Mesenchymal stem cell (in vitro differentiated cells and primary cell): ENCODE measurements around the gene BMI1.
"Not testable (repeated sequence)": the region's sequence is repeated elsewhere in the genome, so short reads cannot be mapped to it uniquely, and the experiment has no call there.

Source experiments
- DNase-seq: peaks from one replicate; pipeline ENCODE4 v3.0.0-alpha.2; 2013
- H2AFZ ChIP-seq: one replicate; pipeline ENCODE4 v1.6.1; 2013; ENCODE audit warnings: low read depth, mild to moderate bottlenecking, control low read depth, inconsistent platforms, low read length, moderate library complexity
- H2AK5ac ChIP-seq: 2 replicates; pipeline ENCODE4 v1.6.1; 2013; ENCODE audit warnings: low read length, moderate library complexity, mild to moderate bottlenecking, inconsistent platforms; ENCODE audit not compliant: severe bottlenecking
- H2BK120ac ChIP-seq: one replicate; pipeline ENCODE4 v1.6.1; 2013; ENCODE audit warnings: low read depth, mild to moderate bottlenecking, inconsistent platforms, low read length, moderate library complexity
- H2BK12ac ChIP-seq, 2 experiments: one replicate each; pipeline ENCODE4 v1.6.1; 2013; ENCODE audit warnings: inconsistent platforms in 2 of 2, low read length in 2 of 2, mild to moderate bottlenecking in 2 of 2, moderate library complexity in 2 of 2, control low read depth in 1 of 2
- H2BK15ac ChIP-seq: one replicate; pipeline ENCODE4 v1.6.1; 2013; ENCODE audit warnings: mild to moderate bottlenecking, low read depth, inconsistent platforms; ENCODE audit not compliant: poor library complexity, severe bottlenecking
- H2BK5ac ChIP-seq: 2 replicates; pipeline ENCODE4 v1.6.1; 2013; ENCODE audit warnings: low read depth, mild to moderate bottlenecking, low read length, control low read depth, inconsistent platforms; ENCODE audit not compliant: poor library complexity, severe bottlenecking
- H3K14ac ChIP-seq, 2 experiments: one replicate each; pipeline ENCODE4 v1.6.1; 2013; ENCODE audit warnings: inconsistent platforms in 2 of 2, low read length in 2 of 2, control low read depth in 1 of 2, mild to moderate bottlenecking in 1 of 2, moderate library complexity in 1 of 2
- H3K18ac ChIP-seq, 2 experiments: one replicate each; pipeline ENCODE4 v1.6.1; 2013; ENCODE audit warnings: inconsistent platforms in 2 of 2, low read length in 2 of 2, control low read depth in 1 of 2, low read depth in 1 of 2, mild to moderate bottlenecking in 1 of 2
- H3K23ac ChIP-seq, 2 experiments: one replicate each; pipeline ENCODE4 v1.6.1; 2013; ENCODE audit warnings: inconsistent platforms in 2 of 2, low read length in 2 of 2, mild to moderate bottlenecking in 2 of 2, moderate library complexity in 2 of 2, control low read depth in 1 of 2
- H3K27ac ChIP-seq: 2 replicates; pipeline ENCODE4 v1.5.1; 2013; ENCODE audit warnings: mild to moderate bottlenecking, moderate library complexity, low read length, control low read depth, inconsistent platforms; ENCODE audit not compliant: poor library complexity, severe bottlenecking
- H3K27me3 ChIP-seq, 2 experiments: 2 replicates each; pipeline versions ENCODE4 v1.6.1 to v1.7.0; 2013; ENCODE audit warnings: low read length in 2 of 2, mild to moderate bottlenecking in 2 of 2, moderate library complexity in 2 of 2, control low read depth in 1 of 2, inconsistent platforms in 1 of 2; ENCODE audit not compliant: control insufficient read depth in 1 of 2, insufficient read depth in 1 of 2
- H3K36me3 ChIP-seq, 2 experiments: 2 replicates each; pipeline versions ENCODE4 v1.6.1 to v1.7.0; 2013; ENCODE audit warnings: low read length in 2 of 2, control low read depth in 1 of 2, inconsistent platforms in 1 of 2, low read depth in 1 of 2, mild to moderate bottlenecking in 1 of 2; ENCODE audit not compliant: insufficient read depth in 2 of 2, control insufficient read depth in 1 of 2
- H3K4ac ChIP-seq, 2 experiments: one replicate each; pipeline ENCODE4 v1.6.1; 2013; ENCODE audit warnings: inconsistent platforms in 2 of 2, low read length in 2 of 2, mild to moderate bottlenecking in 2 of 2, moderate library complexity in 2 of 2, control low read depth in 1 of 2, low read depth in 1 of 2
- H3K4me1 ChIP-seq: 2 replicates; pipeline ENCODE4 v1.6.1; 2013; ENCODE audit warnings: low read depth, low read length, control low read depth; ENCODE audit not compliant: control insufficient read depth, insufficient read depth
- H3K4me2 ChIP-seq: 2 replicates; pipeline ENCODE4 v1.6.1; 2013; ENCODE audit warnings: low read length, mild to moderate bottlenecking, inconsistent platforms; ENCODE audit not compliant: poor library complexity, severe bottlenecking
- H3K4me3 ChIP-seq, 2 experiments: 2 replicates each; pipeline versions ENCODE4 v1.5.1 to v1.7.0; 2013; ENCODE audit warnings: low read length in 2 of 2, mild to moderate bottlenecking in 2 of 2, control low read depth in 1 of 2, low read depth in 1 of 2; ENCODE audit not compliant: insufficient read depth in 1 of 2
- H3K79me1 ChIP-seq: replicated peaks from 2 replicates; pipeline ENCODE4 v1.6.1; 2013; ENCODE audit warnings: mild to moderate bottlenecking, control low read depth, low read length, inconsistent platforms; ENCODE audit not compliant: poor library complexity, severe bottlenecking
- H3K9ac ChIP-seq: 2 replicates; pipeline ENCODE4 v1.7.0; 2013; ENCODE audit warnings: mild to moderate bottlenecking, low read length, moderate library complexity
- H3K9me3 ChIP-seq: 2 replicates; pipeline ENCODE4 v1.7.0; 2013; ENCODE audit warnings: mild to moderate bottlenecking, low read length; ENCODE audit not compliant: control insufficient read depth
- H4K8ac ChIP-seq: one replicate; pipeline ENCODE4 v1.6.1; 2013; ENCODE audit warnings: inconsistent platforms, mild to moderate bottlenecking, low read length, moderate library complexity
- H4K91ac ChIP-seq: one replicate; pipeline ENCODE4 v1.6.1; 2013; ENCODE audit warnings: mild to moderate bottlenecking, low read length, inconsistent platforms
- WGBS: methylation state at CpG from one replicate; pipeline ENCODE4 v1.1.7; 2013; ENCODE audit warnings: mixed read lengths; 5-methylcytosine and 5-hydroxymethylcytosine counted together

The BMI1 gene

GRCh38 chr10:22310012-22310411 lies 10.9 kb upstream of the BMI1 start:
- not testable (repeated sequence) for H2BK15ac ChIP-seq, H4K8ac ChIP-seq, H3K23ac ChIP-seq, H3K9ac ChIP-seq, H3K4me2 ChIP-seq, H3K14ac ChIP-seq, H2BK120ac ChIP-seq, H3K27ac ChIP-seq, H2AFZ ChIP-seq, H3K18ac ChIP-seq, H2AK5ac ChIP-seq, H3K4me3 ChIP-seq, H3K79me1 ChIP-seq, H3K9me3 ChIP-seq, H4K91ac ChIP-seq, H3K4me1 ChIP-seq, H3K27me3 ChIP-seq, H3K36me3 ChIP-seq, H2BK12ac ChIP-seq, H3K4ac ChIP-seq, H2BK5ac ChIP-seq, DNase-seq
- WGBS, result 91% methylated on average over 4 of the region's 10 CpGs

- H2BK5ac ChIP-seq, result no peak overlapping the region
- H3K79me1 ChIP-seq, result no peaks in the 10 kb centered on the region
- no peak overlapping the region for H3K14ac ChIP-seq
- no peaks in the 10 kb centered on the region for H3K9me3 ChIP-seq
- no peak overlapping the region for H3K4me3 ChIP-seq
- no peak overlapping the region for H3K27ac ChIP-seq
- no peak overlapping the region for H2AK5ac ChIP-seq
- no peak overlapping the region for H3K23ac ChIP-seq
- no peaks in the 10 kb centered on the region for H3K36me3 ChIP-seq
- H3K27me3 ChIP-seq, result no peaks in the 10 kb centered on the region
- no peak overlapping the region for H3K4me2 ChIP-seq
- H3K9ac ChIP-seq, result no peak overlapping the region
- H3K18ac ChIP-seq, result no peak overlapping the region
- H2BK12ac ChIP-seq, result no peak overlapping the region
- H2BK120ac ChIP-seq, result no peak overlapping the region
- no peak overlapping the region for H2AFZ ChIP-seq
- no peak overlapping the region for H4K91ac ChIP-seq
- no peaks in the 10 kb centered on the region for H3K4me1 ChIP-seq
- no peak for DNase-seq
- H2BK15ac ChIP-seq, result no peak overlapping the region
- no peak overlapping the region for H4K8ac ChIP-seq
- no peak overlapping the region for H3K4ac ChIP-seq
These were observed 10.0 kb upstream of the BMI1 start for GRCh38 chr10:22310928-22311327.

GRCh38 chr10:22314852-22315251 lies 6.0 kb upstream of the BMI1 start:
- Histone ChIP-seq H3K23ac (no peak overlapping the region), H3K36me3 (no peaks in the 10 kb centered on the region), H3K4me1 (no peaks in the 10 kb centered on the region), H4K8ac (no peak overlapping the region), H3K79me1 (peaks cover 5% of the 10 kb centered on the region), H2AK5ac (no peak overlapping the region), H3K14ac (no peak overlapping the region), H3K9ac (no peak overlapping the region), H2BK12ac (no peak overlapping the region), H3K9me3 (no peaks in the 10 kb centered on the region), H3K27me3 (no peaks in the 10 kb centered on the region), H3K4me3 (peak overlapping the region in 1 of 2 experiments; percentile 87), H3K18ac (no peak overlapping the region), H2BK15ac (no peak overlapping the region), H2BK120ac (no peak overlapping the region), H2AFZ (no peak overlapping the region), H3K4ac (no peak overlapping the region), H4K91ac (no peak overlapping the region), H3K27ac (no peak overlapping the region), H2BK5ac (no peak overlapping the region), H3K4me2 (no peak overlapping the region)
- DNase-seq, result no peak
- WGBS, result no CpG with 5 or more reads among the region's 2 CpGs

- H3K14ac ChIP-seq, result peak overlapping the region; percentile 86 to 99
- H3K36me3 ChIP-seq, result no peaks in the 10 kb centered on the region
- no peak overlapping the region for H3K27ac ChIP-seq
- H3K79me1 ChIP-seq, result peaks cover 5% of the 10 kb centered on the region
- H3K23ac ChIP-seq, result peak overlapping the region in 1 of 2 experiments; percentile 77
- H2AK5ac ChIP-seq, result no peak overlapping the region
- no peaks in the 10 kb centered on the region for H3K4me1 ChIP-seq
- peak overlapping the region; percentile 89 for H2AFZ ChIP-seq
- H3K4me3 ChIP-seq, result peak overlapping the region; percentile 84 to 87
- peak overlapping the region; percentile 95 for H4K91ac ChIP-seq
- H3K4ac ChIP-seq, result peak overlapping the region in 1 of 2 experiments; percentile 96
- no peaks in the 10 kb centered on the region for H3K9me3 ChIP-seq
- peak overlapping the region in 1 of 2 experiments; percentile 73 for H2BK12ac ChIP-seq
- DNase-seq, result no peak
- no peaks in the 10 kb centered on the region for H3K27me3 ChIP-seq
- peak overlapping the region; percentile 99 for H2BK15ac ChIP-seq
- peak overlapping the region; percentile 96 for H3K9ac ChIP-seq
- H3K18ac ChIP-seq, result peak overlapping the region; percentile 91 to 94
- WGBS, result 3% methylated on average over 37 of the region's 53 CpGs
- H4K8ac ChIP-seq, result peak overlapping the region; percentile 95
- peak overlapping the region; percentile 98 for H3K4me2 ChIP-seq
- H2BK120ac ChIP-seq, result peak overlapping the region; percentile 98
- H2BK5ac ChIP-seq, result peak overlapping the region; percentile 89
These were observed 5.2 kb upstream of the BMI1 start for GRCh38 chr10:22315455-22316285.
